ENCODE data around the gene RNF208. TPM values are rescaled to one million over a fixed set of nuclear protein-coding genes. Genes with fewer than 3 reads are reported as not detected.

RNF208 gene
- total and polyA plus RNA-seq, 8 donors, result 4.0 to 7.8 (median 5.9) TPM

- Histone ChIP-seq H3K27ac (no peak overlapping the region), H3K4me1 (peaks cover 6 to 18% of the 10 kb centered on the region in 2 donors), H3K36me3 (no peaks in the 10 kb centered on the region), H3K27me3 (peaks cover 0 to 94% of the 10 kb centered on the region in 2 donors), H3K4me3 (no peak overlapping the region), H3K9me3 (no peaks in the 10 kb centered on the region)
- intact Hi-C loops (cut with DNase I), result loop anchor here in 1 of 2 donors (2.0 kb wide), 1 partner anchor 109 kb away; no protein-coding TSS in a partner anchor
- no peak for TF ChIP-seq CTCF (IDR thresholded peaks at IDR 0.05)
- DNase-seq (no peak), ATAC-seq (no peak)
Measured at GRCh38 chr9:137231372-137232039, 9.5 kb upstream of the RNF208 start.

- intact Hi-C loops (cut with DNase I), result loop anchor here in 1 of 2 donors (2.0 kb wide), 1 partner anchor 108 kb away; no protein-coding TSS in a partner anchor
- peaks cover 0 to 92% of the 10 kb centered on the region in 2 donors for H3K27me3 ChIP-seq
- H3K27ac ChIP-seq, result no peak within 1 kb of the TSS
- H3K9me3 ChIP-seq, result no peaks in the 10 kb centered on the region
- peaks cover 3 to 17% of the 10 kb centered on the region in 2 donors for H3K4me1 ChIP-seq
- no peaks in the 10 kb centered on the region for H3K36me3 ChIP-seq
- DNase-seq (no peak), ATAC-seq (no peak)
- H3K4me3 ChIP-seq, result no peak within 1 kb of the TSS
- no peak for TF ChIP-seq CTCF (IDR thresholded peaks at IDR 0.05)
Measured at GRCh38 chr9:137230705-137231371, 8.8 kb upstream of the RNF208 start, which contains the start of gene SLC34A3. SLC34A3 (plus strand) TSS chr9:137230901; CDS start chr9:137231703, 802 bp downstream.

GRCh38 chr9:137229903-137230704 is 8.1 kb upstream of the RNF208 start:
- intact Hi-C loops (cut with DNase I), result loop anchor here in 1 of 2 donors (2.0 kb wide), 1 partner anchor 107 kb away; no protein-coding TSS in a partner anchor
- no peak overlapping the region for H3K4me3 ChIP-seq
- ATAC-seq, result no peak
- H3K27me3 ChIP-seq, result peaks cover 0 to 85% of the 10 kb centered on the region in 2 donors
- peaks cover 3 to 16% of the 10 kb centered on the region in 2 donors for H3K4me1 ChIP-seq
- no peak for DNase-seq
- H3K27ac ChIP-seq, result no peak overlapping the region
- no peak for TF ChIP-seq CTCF (IDR thresholded peaks at IDR 0.05)
- H3K36me3 ChIP-seq, result no peaks in the 10 kb centered on the region
- H3K9me3 ChIP-seq, result no peaks in the 10 kb centered on the region

- ATAC-seq (no peak), DNase-seq (no peak)
- H3K4me3 ChIP-seq, result no peak overlapping the region
- no peaks in the 10 kb centered on the region for H3K9me3 ChIP-seq
- H3K27ac ChIP-seq, result no peak overlapping the region
- no peak for TF ChIP-seq CTCF (IDR thresholded peaks at IDR 0.05)
- H3K36me3 ChIP-seq, result no peaks in the 10 kb centered on the region
- H3K4me1 ChIP-seq, result peaks cover 3 to 25% of the 10 kb centered on the region in 2 donors
- peaks cover 0 to 76% of the 10 kb centered on the region in 2 donors for H3K27me3 ChIP-seq
- intact Hi-C loops (cut with DNase I), result no loop called here
Measured at GRCh38 chr9:137228968-137229896, 7.2 kb upstream of the RNF208 start.
